B cell (primary cell): ENCODE measurements around the gene UBE2D3. TPM values are rescaled to one million over a fixed set of nuclear protein-coding genes. Genes with fewer than 3 reads are reported as not detected.

ENCODE experiments used
- ATAC-seq: fragments of 200-7000 bp; cut with Tn5 transposase; one replicate; pipeline ENCODE4 v1.10.0; 2021; ENCODE audit warnings: low read depth, mild to moderate bottlenecking, moderate number of reproducible peaks, moderate library complexity
- CTCF ChIA-PET: fragments of 350-600 bp; sonication (Branson Sonifier 250); formaldehyde crosslinking; loops from one replicate; lab custom pipeline; 2021; ENCODE audit warnings: antibody characterized with exemption, inconsistent platforms; lab: Charles Lee
- POLR2A ChIA-PET: fragments of 350-600 bp; sonication (Branson Sonifier 250); formaldehyde crosslinking; loops from one replicate; lab custom pipeline; 2021; ENCODE audit warnings: antibody characterized with exemption; lab: Charles Lee
- DNase-seq: peaks from one replicate; pipeline ENCODE4 v3.0.0; 2013
- H2AFZ ChIP-seq: 2 replicates; pipeline ENCODE4 v1.6.1; 2012; ENCODE audit warnings: mild to moderate bottlenecking, low read depth, low read length; ENCODE audit not compliant: insufficient read depth, poor library complexity, severe bottlenecking
- H3K27ac ChIP-seq, 2 donors: 1 replicate in 1 of 2; 2 replicates in 1 of 2; pipeline ENCODE4 v1.5.1; 2012 to 2013; ENCODE audit warnings: low read length in 2 of 2, mild to moderate bottlenecking in 2 of 2, moderate library complexity in 1 of 2
- H3K27me3 ChIP-seq, 4 experiments: fragments of 200-600 bp in 1 of 4; sonication (generic) in 1 of 4; replicated peaks in 1 of 4; 1 replicate in 2 of 4; 2 replicates in 2 of 4; pipeline versions ENCODE4 v1.6.1 to v1.7.0; 2013 to 2016; ENCODE audit warnings: low read length in 3 of 4, mild to moderate bottlenecking in 2 of 4, mixed read lengths in 1 of 4, moderate library complexity in 1 of 4; ENCODE audit not compliant: insufficient read depth in 4 of 4, control insufficient read depth in 3 of 4; ENCODE audit errors: control extremely low read depth in 1 of 4
- H3K36me3 ChIP-seq, 2 experiments: replicated peaks in 1 of 2; 1 replicate in 1 of 2; 2 replicates in 1 of 2; pipeline versions ENCODE4 v1.6.1 to v1.7.1; 2013; ENCODE audit warnings: low read length in 1 of 2; ENCODE audit not compliant: insufficient read depth in 2 of 2, control insufficient read depth in 1 of 2; ENCODE audit errors: control extremely low read depth in 1 of 2, extremely low read depth in 1 of 2
- H3K4me1 ChIP-seq, 2 donors: fragments of 200-600 bp in 1 of 2; sonication (generic) in 1 of 2; 1 replicate in 1 of 2; 2 replicates in 1 of 2; pipeline versions ENCODE4 v1.5.1 to v1.6.1; 2013 to 2017; ENCODE audit warnings: low read length in 2 of 2; ENCODE audit not compliant: control insufficient read depth in 2 of 2, insufficient read depth in 2 of 2
- H3K4me2 ChIP-seq: replicated peaks from 2 replicates; pipeline ENCODE3; 2012; ENCODE audit warnings: mild to moderate bottlenecking, low read depth, low read length; ENCODE audit not compliant: poor library complexity, severe bottlenecking
- H3K4me3 ChIP-seq, 5 experiments: fragments of 200-600 bp in 1 of 5; sonication (generic) in 1 of 5; 1 replicate in 3 of 5; 2 replicates in 2 of 5; pipeline versions ENCODE4 v1.5.1 to v1.7.0; 2011 to 2016; ENCODE audit warnings: low read length in 4 of 5, mild to moderate bottlenecking in 4 of 5, low read depth in 2 of 5, control low read depth in 1 of 5, moderate library complexity in 1 of 5; ENCODE audit not compliant: insufficient read depth in 1 of 5; ENCODE audit errors: control extremely low read depth in 1 of 5, extremely low read depth in 1 of 5
- H3K79me2 ChIP-seq: fragments of 200-600 bp; sonication (generic); one replicate; pipeline ENCODE4 v1.6.0; 2016; ENCODE audit warnings: low read length; ENCODE audit not compliant: control insufficient read depth, insufficient read depth
- H3K9ac ChIP-seq: fragments of 200-600 bp; sonication (generic); 2 replicates; pipeline ENCODE4 v1.6.1; 2017; ENCODE audit warnings: mild to moderate bottlenecking, low read length, moderate library complexity
- H3K9me3 ChIP-seq, 3 donors: one replicate each; pipeline versions ENCODE4 v1.6.1 to v1.7.1; 2013; ENCODE audit warnings: low read length in 2 of 3; ENCODE audit not compliant: control insufficient read depth in 2 of 3, insufficient read depth in 1 of 3; ENCODE audit errors: control extremely low read depth in 1 of 3
- H4K20me1 ChIP-seq: 2 replicates; pipeline ENCODE4 v1.6.0; 2012; ENCODE audit warnings: mild to moderate bottlenecking, low read length; ENCODE audit not compliant: insufficient read depth, control insufficient read depth, poor library complexity, severe bottlenecking
- H3K27ac Mint-ChIP-seq: one replicate; pipeline ENCODE4 v1.8.0; 2021; ENCODE audit warnings: mixed read lengths
- H3K27me3 Mint-ChIP-seq: one replicate; pipeline ENCODE4 v1.8.0; 2021; ENCODE audit warnings: mixed read lengths
- H3K4me1 Mint-ChIP-seq: one replicate; pipeline ENCODE4 v1.8.0; 2021; ENCODE audit warnings: mixed read lengths
- H3K4me3 Mint-ChIP-seq: one replicate; pipeline ENCODE4 v1.8.0; 2021; ENCODE audit warnings: mixed read lengths
- H3K9me3 Mint-ChIP-seq: one replicate; pipeline ENCODE4 v1.8.0; 2022; ENCODE audit warnings: mixed read lengths; ENCODE audit not compliant: insufficient read depth
- EZH2 ChIP-seq: IDR thresholded peaks from 2 replicates; pipeline ENCODE4 v1.6.1; 2012; ENCODE audit warnings: borderline replicate concordance, low read depth, mild to moderate bottlenecking, moderate library complexity, low read length; ENCODE audit not compliant: insufficient read depth, poor library complexity, severe bottlenecking
- WGBS: methylation state at CpG from one replicate; pipeline ENCODE4 v1.1.5; 2013; ENCODE audit warnings: missing lambda C conversion rate; ENCODE audit not compliant: insufficient coverage; 5-methylcytosine and 5-hydroxymethylcytosine counted together
- intact Hi-C: fragments of 100-400 bp; cut with micrococcal nuclease; formaldehyde crosslinking; loops from one replicate; pipeline ENCODE4 v1.10.0; 2022
- polyA plus RNA-seq: library from polyadenylated mRNA; depleted of rRNA; stranded (reverse); fragments of >200 nt; gene quantifications from 2 replicates; pipeline ENCODE4 v1.2.3, GENCODE V29; 2012
- total RNA-seq, 2 donors: library from RNA; stranded (reverse); fragments of 120-200 nt in 1 of 2; gene quantifications; 1 replicate in 1 of 2; 2 replicates in 1 of 2; pipeline versions ENCODE4 v1.2.3 to v1.2.4, GENCODE V29; 2013 to 2022
- TF ChIP-seq, protein P1 (sequence below): fragments of 200-600 bp; IDR thresholded peaks from one replicate; pipeline ENCODE4 v1.8.0; 2022; ENCODE audit warnings: antibody characterized with exemption, mild to moderate bottlenecking

Gene UBE2D3
- total and polyA plus RNA-seq, 2 donors (not counting 1 experiment from before 2014, with no cell fraction given), result 223 to 264 TPM

DNA sequence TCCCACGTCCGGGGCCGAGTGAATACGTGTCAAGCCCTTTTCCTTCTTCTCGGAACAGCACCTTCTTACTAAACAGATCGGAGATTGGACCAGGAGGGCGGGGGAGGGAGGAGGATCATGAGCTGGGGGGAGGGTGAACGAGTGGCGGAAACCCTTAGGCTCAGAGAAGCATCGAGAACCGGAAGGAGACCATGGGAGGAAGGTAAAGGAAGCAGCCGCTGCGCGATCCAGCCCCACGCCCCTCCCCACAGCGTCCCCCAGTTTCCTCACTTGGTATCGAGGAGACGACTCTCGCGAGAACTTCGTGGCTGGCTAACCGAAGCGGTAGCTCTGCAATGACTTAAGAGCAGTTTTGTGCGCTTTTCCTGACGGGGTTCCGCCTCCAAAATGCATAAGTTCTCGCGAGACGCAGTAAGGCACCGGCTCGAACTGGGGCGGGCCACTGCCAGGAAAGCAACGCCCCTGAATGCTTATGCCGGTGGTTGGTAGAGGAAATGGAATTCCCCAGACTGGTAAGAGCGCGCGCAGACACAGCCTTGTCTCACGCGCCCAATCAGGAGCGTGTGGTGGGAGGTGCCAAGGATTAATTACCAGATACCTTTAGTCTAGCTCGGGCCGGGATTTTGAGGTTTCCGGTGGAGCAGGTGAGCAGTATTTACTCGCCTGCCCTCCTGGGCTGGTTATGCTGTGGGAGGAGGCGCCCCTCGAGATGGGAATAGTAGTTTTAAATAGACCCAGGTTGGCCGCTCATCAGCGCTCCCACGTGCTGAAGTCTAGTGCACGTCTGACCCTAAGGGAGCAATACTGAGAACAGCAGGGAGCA, 534 bp upstream of the UBE2D3 start:
- Histone ChIP-seq H3K36me3 (peaks cover 2 to 21% of the 10 kb centered on the region in 2 experiments), H3K79me2 (peaks cover 59% of the 10 kb centered on the region), H3K4me1 (peaks cover 28% of the 10 kb centered on the region in 2 donors), H4K20me1 (peaks cover 35% of the 10 kb centered on the region), H2AFZ (peak overlapping the region; percentile 71), H3K9ac (peak overlapping the region; percentile 100), H3K9me3 (no peaks in the 10 kb centered on the region), H3K4me2 (peak overlapping the region; percentile 87), H3K27me3 (no peaks in the 10 kb centered on the region), H3K27ac (peak overlapping the region; percentile 100), H3K4me3 (peak overlapping the region; percentile 36 to 100 (median 97))
- intact Hi-C loops, result loop anchor here (1.0 to 5.0 kb wide), 9 partner anchors 36 to 397 kb away; partner anchors contain the start of genes BDH2, MANBA, NFKB1 and SLC9B1
- TF ChIP-seq, protein P1, sequence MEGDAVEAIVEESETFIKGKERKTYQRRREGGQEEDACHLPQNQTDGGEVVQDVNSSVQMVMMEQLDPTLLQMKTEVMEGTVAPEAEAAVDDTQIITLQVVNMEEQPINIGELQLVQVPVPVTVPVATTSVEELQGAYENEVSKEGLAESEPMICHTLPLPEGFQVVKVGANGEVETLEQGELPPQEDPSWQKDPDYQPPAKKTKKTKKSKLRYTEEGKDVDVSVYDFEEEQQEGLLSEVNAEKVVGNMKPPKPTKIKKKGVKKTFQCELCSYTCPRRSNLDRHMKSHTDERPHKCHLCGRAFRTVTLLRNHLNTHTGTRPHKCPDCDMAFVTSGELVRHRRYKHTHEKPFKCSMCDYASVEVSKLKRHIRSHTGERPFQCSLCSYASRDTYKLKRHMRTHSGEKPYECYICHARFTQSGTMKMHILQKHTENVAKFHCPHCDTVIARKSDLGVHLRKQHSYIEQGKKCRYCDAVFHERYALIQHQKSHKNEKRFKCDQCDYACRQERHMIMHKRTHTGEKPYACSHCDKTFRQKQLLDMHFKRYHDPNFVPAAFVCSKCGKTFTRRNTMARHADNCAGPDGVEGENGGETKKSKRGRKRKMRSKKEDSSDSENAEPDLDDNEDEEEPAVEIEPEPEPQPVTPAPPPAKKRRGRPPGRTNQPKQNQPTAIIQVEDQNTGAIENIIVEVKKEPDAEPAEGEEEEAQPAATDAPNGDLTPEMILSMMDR, result no peak
- TF ChIP-seq EZH2, result no peak
- ChIA-PET POLR2A (interaction anchor here (0.7 to 4.3 kb wide), 11 partner anchors 11 to 1480 kb away, joined by 3 to 79 read pairs (median 4); partner anchors contain the start of genes BDH2, CISD2, MANBA and NFKB1), CTCF (interaction anchor here (0.6 to 2.6 kb wide), 12 partner anchors 9 to 272 kb away, joined by 3 to 20 read pairs (median 4); partner anchors contain the start of genes BDH2, CISD2 and MANBA)
- ATAC-seq, result peak; percentile 73
- Mint-ChIP-seq H3K27ac (no peak overlapping the region), H3K9me3 (no peaks in the 10 kb centered on the region), H3K27me3 (no peaks in the 10 kb centered on the region), H3K4me1 (peaks cover 30% of the 10 kb centered on the region), H3K4me3 (no peak overlapping the region)
- WGBS, result under 1% methylated on average over 44 of the region's 50 CpGs
- peak; percentile 100 for DNase-seq
